Stimulated activated CD4-positive, alpha-beta T cell treated with anti-CD3 and anti-CD28 coated beads, Interleukin-4, amount 100 ng/mL, for 24 hours (primary cell): Measurements from ENCODE around the gene RBM12.
"Not testable (repeated sequence)": the region's sequence is repeated elsewhere in the genome, so short reads cannot be mapped to it uniquely, and the experiment has no call there.

Source experiments
- DNase-seq: peaks from one replicate; pipeline ENCODE4 v3.0.0-alpha.2; 2020

Gene RBM12

GRCh38 chr20:35664466-35665206, at the start of gene RBM12, which contains the start of gene CPNE1:
RBM12 (minus strand) TSS chr20:35664900; CDS start chr20:35655322, 9,578 bp downstream.
CPNE1 (minus strand) TSS chr20:35664900; CDS start chr20:35632923, 31,977 bp downstream.
- DNase-seq, result peak; percentile 93

- DNase-seq, result no peak
Observed at GRCh38 chr20:35714127-35714526, 49.4 kb upstream of the RBM12 start.

GRCh38 chr20:35713120-35713519, 48.4 kb upstream of the RBM12 start:
- DNase-seq, result not testable (repeated sequence)

GRCh38 chr20:35711588-35712209, 47.0 kb upstream of the RBM12 start:
- DNase-seq, result no peak

GRCh38 chr20:35710884-35711587, 46.3 kb upstream of the RBM12 start:
- no peak for DNase-seq

- DNase-seq, result no peak
Observed at GRCh38 chr20:35710039-35710438, 45.3 kb upstream of the RBM12 start.

GRCh38 chr20:35709259-35709658, 44.6 kb upstream of the RBM12 start:
- no peak for DNase-seq

- DNase-seq, result no peak
Observed at GRCh38 chr20:35708502-35708901, 43.8 kb upstream of the RBM12 start.

GRCh38 chr20:35706591-35707529, 42.2 kb upstream of the RBM12 start:
- not testable (repeated sequence) for DNase-seq

- DNase-seq, result not testable (repeated sequence)
Observed at GRCh38 chr20:35705894-35706293, 41.2 kb upstream of the RBM12 start.

- DNase-seq, result no peak
Observed at GRCh38 chr20:35704514-35705261, 40.0 kb upstream of the RBM12 start.

- DNase-seq, result no peak
Observed at GRCh38 chr20:35702824-35703695, 38.4 kb upstream of the RBM12 start.

- no peak for DNase-seq
Observed at GRCh38 chr20:35702051-35702823, 37.5 kb upstream of the RBM12 start.

GRCh38 chr20:35700625-35701148, 36.0 kb upstream of the RBM12 start:
- no peak for DNase-seq

- DNase-seq, result no peak
Observed at GRCh38 chr20:35699957-35700624, 35.4 kb upstream of the RBM12 start.

- DNase-seq, result peak; percentile 88
Observed at GRCh38 chr20:35699127-35699956, 34.6 kb upstream of the RBM12 start, which contains the start of the genes NFS1 and ROMO1. NFS1 (minus strand) TSS chr20:35699352; CDS start chr20:35699288, 64 bp downstream. ROMO1 (plus strand) TSS chr20:35699405; CDS start chr20:35699633, 228 bp downstream.

- no peak for DNase-seq
Observed at GRCh38 chr20:35698298-35699126, 33.8 kb upstream of the RBM12 start.
